Esophagus (tissue), 2 donors: ENCODE data around the gene PFKP. TPM values are rescaled to one million over a fixed set of nuclear protein-coding genes. Genes with fewer than 3 reads are reported as not detected.

Experiments
- H3K27ac ChIP-seq, 2 donors: one replicate each; pipeline ENCODE4 v1.5.1; 2013; ENCODE audit warnings: low read depth in 2 of 2, mild to moderate bottlenecking in 2 of 2, inconsistent platforms in 1 of 2, low read length in 1 of 2, moderate library complexity in 1 of 2
- H3K27me3 ChIP-seq, 2 donors: one replicate each; pipeline ENCODE4 v1.6.1; 2013; ENCODE audit warnings: low read length in 2 of 2, control low read depth in 1 of 2, mild to moderate bottlenecking in 1 of 2; ENCODE audit not compliant: insufficient read depth in 2 of 2, control insufficient read depth in 1 of 2
- H3K36me3 ChIP-seq, 2 donors: one replicate each; pipeline ENCODE4 v1.6.1; 2013; ENCODE audit warnings: low read length in 1 of 2; ENCODE audit not compliant: control insufficient read depth in 2 of 2, insufficient read depth in 2 of 2
- H3K4me1 ChIP-seq, 2 donors: one replicate each; pipeline ENCODE4 v1.6.1; 2013; ENCODE audit warnings: low read length in 1 of 2; ENCODE audit not compliant: control insufficient read depth in 2 of 2, insufficient read depth in 2 of 2
- H3K4me3 ChIP-seq, 2 donors: one replicate each; pipeline ENCODE4 v1.5.1; 2013; ENCODE audit warnings: low read length in 2 of 2, mild to moderate bottlenecking in 2 of 2, low read depth in 1 of 2, moderate library complexity in 1 of 2
- H3K9me3 ChIP-seq, 2 donors: one replicate each; pipeline ENCODE4 v1.6.1; 2013; ENCODE audit warnings: mild to moderate bottlenecking in 2 of 2, low read depth in 1 of 2, low read length in 1 of 2, moderate library complexity in 1 of 2; ENCODE audit not compliant: control insufficient read depth in 2 of 2, insufficient read depth in 1 of 2
- WGBS, 2 donors: extraction: QIAGEN DNeasy Blood & Tissue Kit; methylation state at CpG; one replicate each; pipeline ENCODE4 v1.1.7; 2013; 5-methylcytosine and 5-hydroxymethylcytosine counted together
- polyA plus RNA-seq, 2 donors: library from polyadenylated mRNA; stranded (reverse); fragments of 200-250 nt; gene quantifications; one replicate each; pipeline ENCODE4 v1.2.3, GENCODE V29; 2013
- donor health status: healthy with polysubstance abuse.
- donor health status: Bipolar disorder and iron deficiency.

Gene PFKP
- polyA plus RNA-seq, 2 donors, result 43.9 to 66.9 TPM

- 94 to 96% methylated on average over 10 of the region's 10 CpGs for WGBS, 2 donors
- Histone ChIP-seq H3K4me3 (no peak overlapping the region), H3K27ac (no peak overlapping the region), H3K27me3 (no peaks in the 10 kb centered on the region), H3K9me3 (no peaks in the 10 kb centered on the region), H3K36me3 (peaks cover 38 to 45% of the 10 kb centered on the region in 2 donors), H3K4me1 (no peaks in the 10 kb centered on the region)
Observed at GRCh38 chr10:3154666-3155065, 87.3 kb downstream of the PFKP start.

- Histone ChIP-seq H3K4me1 (no peaks in the 10 kb centered on the region), H3K9me3 (no peaks in the 10 kb centered on the region), H3K27me3 (no peaks in the 10 kb centered on the region), H3K36me3 (peaks cover 20 to 40% of the 10 kb centered on the region in 2 donors), H3K4me3 (no peak overlapping the region), H3K27ac (no peak overlapping the region)
- WGBS, 2 donors, result 90 to 92% methylated on average over 10 of the region's 10 CpGs
Observed at GRCh38 chr10:3159152-3159551, 91.8 kb downstream of the PFKP start.

GRCh38 chr10:3162533-3162932, 95.2 kb downstream of the PFKP start:
- Histone ChIP-seq H3K27me3 (no peaks in the 10 kb centered on the region), H3K9me3 (no peaks in the 10 kb centered on the region), H3K4me1 (no peaks in the 10 kb centered on the region), H3K36me3 (peaks cover 23 to 38% of the 10 kb centered on the region in 2 donors), H3K4me3 (no peak overlapping the region), H3K27ac (no peak overlapping the region)
- 93 to 96% methylated on average over 9 of the region's 9 CpGs for WGBS, 2 donors

GRCh38 chr10:3163879-3164278, 96.5 kb downstream of the PFKP start:
- H3K4me3 ChIP-seq, result no peak overlapping the region
- H3K27me3 ChIP-seq, result no peaks in the 10 kb centered on the region
- WGBS, 2 donors, result 73 to 79% methylated on average over 9 of the region's 9 CpGs
- no peak overlapping the region for H3K27ac ChIP-seq
- H3K4me1 ChIP-seq, result no peaks in the 10 kb centered on the region
- H3K9me3 ChIP-seq, result no peaks in the 10 kb centered on the region
- peaks cover 17 to 36% of the 10 kb centered on the region in 2 donors for H3K36me3 ChIP-seq

- Histone ChIP-seq H3K27ac (no peak overlapping the region), H3K4me1 (no peaks in the 10 kb centered on the region)
Observed at GRCh38 chr10:3165196-3165595, 97.8 kb downstream of the PFKP start.

GRCh38 chr10:3166496-3167290, 99.3 kb downstream of the PFKP start:
- 82 to 91% methylated on average over 10 of the region's 10 CpGs for WGBS, 2 donors
- peaks cover 22 to 38% of the 10 kb centered on the region in 2 donors for H3K36me3 ChIP-seq
- no peaks in the 10 kb centered on the region for H3K4me1 ChIP-seq
- H3K27me3 ChIP-seq, result no peaks in the 10 kb centered on the region
- no peak overlapping the region for H3K27ac ChIP-seq
- no peak overlapping the region for H3K4me3 ChIP-seq
- H3K9me3 ChIP-seq, result no peaks in the 10 kb centered on the region

More at GRCh38 chr10:3165196-3165595, 97.8 kb downstream of the PFKP start:
- Histone ChIP-seq H3K9me3 (no peaks in the 10 kb centered on the region), H3K27me3 (no peaks in the 10 kb centered on the region), H3K4me3 (no peak overlapping the region), H3K36me3 (peaks cover 22 to 40% of the 10 kb centered on the region in 2 donors)
- 91% methylated on average over 9 of the region's 9 CpGs for WGBS, 2 donors

GRCh38 chr10:3167611-3168330, 100.4 kb downstream of the PFKP start:
- Histone ChIP-seq H3K9me3 (no peaks in the 10 kb centered on the region), H3K4me1 (no peaks in the 10 kb centered on the region), H3K27me3 (no peaks in the 10 kb centered on the region), H3K4me3 (no peak overlapping the region), H3K36me3 (peaks cover 22 to 32% of the 10 kb centered on the region in 2 donors), H3K27ac (no peak overlapping the region)
- 92% methylated on average over 21 of the region's 21 CpGs for WGBS, 2 donors

GRCh38 chr10:3169271-3169670, 101.9 kb downstream of the PFKP start:
- Histone ChIP-seq H3K27ac (no peak overlapping the region), H3K36me3 (peaks cover 22 to 26% of the 10 kb centered on the region in 2 donors), H3K4me3 (no peak overlapping the region), H3K27me3 (no peaks in the 10 kb centered on the region), H3K9me3 (no peaks in the 10 kb centered on the region), H3K4me1 (no peaks in the 10 kb centered on the region)
- 86 to 92% methylated on average over 10 of the region's 10 CpGs for WGBS, 2 donors

- no peaks in the 10 kb centered on the region for H3K27me3 ChIP-seq
- no peak overlapping the region for H3K27ac ChIP-seq
- H3K36me3 ChIP-seq, result peaks cover 22 to 26% of the 10 kb centered on the region in 2 donors
- 89 to 92% methylated on average over 10 of the region's 10 CpGs for WGBS, 2 donors
- H3K4me1 ChIP-seq, result no peaks in the 10 kb centered on the region
- H3K4me3 ChIP-seq, result no peak overlapping the region
- no peaks in the 10 kb centered on the region for H3K9me3 ChIP-seq
Observed at GRCh38 chr10:3169673-3170072, 102.3 kb downstream of the PFKP start.
